Neural cell (in vitro differentiated cells): ENCODE measurements around the gene DISP3.

Experiments used
- EP300 ChIP-seq: fragments of 450-650 bp; conservative IDR thresholded peaks from 2 replicates; pipeline ENCODE4 v1.6.1; 2014; ENCODE audit warnings: antibody characterized with exemption, mild to moderate bottlenecking, moderate library complexity; ENCODE audit not compliant: poor library complexity, severe bottlenecking
- EZH2 ChIP-seq: fragments of 200-600, 300-800 bp; shearing (Covaris generic), sonication (generic); IDR thresholded peaks from 2 replicates; pipeline ENCODE4 v1.6.1; 2014; ENCODE audit warnings: antibody characterized with exemption, low read length, borderline replicate concordance, mild to moderate bottlenecking; ENCODE audit not compliant: insufficient read depth, poor library complexity, severe bottlenecking
- POLR2AphosphoS5 ChIP-seq: IDR thresholded peaks from 2 replicates; pipeline ENCODE4 v1.6.1; 2012
- RAD21 ChIP-seq: fragments of 450-650 bp; conservative IDR thresholded peaks from 2 replicates; pipeline ENCODE4 v1.6.1; 2014; ENCODE audit warnings: antibody characterized with exemption, mild to moderate bottlenecking, moderate library complexity
- TF ChIP-seq, protein P1 (sequence below): fragments of 450-650 bp; IDR thresholded peaks from 2 replicates; pipeline ENCODE4 v1.5.1; 2014; ENCODE audit warnings: antibody characterized with exemption, mild to moderate bottlenecking, moderate library complexity; ENCODE audit not compliant: poor library complexity, severe bottlenecking
- TF ChIP-seq, protein P2 (sequence below): IDR thresholded peaks from 2 replicates; pipeline ENCODE4 v1.6.1; 2012; ENCODE audit warnings: borderline replicate concordance

DNA sequence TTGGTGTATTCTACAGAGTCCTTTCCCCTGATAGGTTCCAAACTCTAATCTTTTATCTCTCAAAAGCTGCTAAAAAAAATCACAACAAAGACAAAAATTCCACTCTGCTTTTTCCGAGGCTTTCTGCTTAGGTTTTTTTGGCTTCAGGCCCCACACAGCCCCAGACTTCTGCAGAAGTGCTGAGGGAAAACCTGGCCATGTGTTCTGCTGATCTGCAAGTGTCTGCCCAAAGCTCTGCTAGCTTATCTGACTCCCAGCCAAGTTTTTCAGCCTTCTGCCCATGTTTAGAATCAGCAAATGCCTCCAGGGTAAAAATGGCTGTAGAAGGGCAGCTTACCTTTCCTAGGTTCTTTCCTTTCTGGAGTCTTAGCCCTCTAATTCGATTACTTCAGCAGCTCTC lies 28.4 kb downstream of the DISP3 start:
- TF ChIP-seq, protein P1, sequence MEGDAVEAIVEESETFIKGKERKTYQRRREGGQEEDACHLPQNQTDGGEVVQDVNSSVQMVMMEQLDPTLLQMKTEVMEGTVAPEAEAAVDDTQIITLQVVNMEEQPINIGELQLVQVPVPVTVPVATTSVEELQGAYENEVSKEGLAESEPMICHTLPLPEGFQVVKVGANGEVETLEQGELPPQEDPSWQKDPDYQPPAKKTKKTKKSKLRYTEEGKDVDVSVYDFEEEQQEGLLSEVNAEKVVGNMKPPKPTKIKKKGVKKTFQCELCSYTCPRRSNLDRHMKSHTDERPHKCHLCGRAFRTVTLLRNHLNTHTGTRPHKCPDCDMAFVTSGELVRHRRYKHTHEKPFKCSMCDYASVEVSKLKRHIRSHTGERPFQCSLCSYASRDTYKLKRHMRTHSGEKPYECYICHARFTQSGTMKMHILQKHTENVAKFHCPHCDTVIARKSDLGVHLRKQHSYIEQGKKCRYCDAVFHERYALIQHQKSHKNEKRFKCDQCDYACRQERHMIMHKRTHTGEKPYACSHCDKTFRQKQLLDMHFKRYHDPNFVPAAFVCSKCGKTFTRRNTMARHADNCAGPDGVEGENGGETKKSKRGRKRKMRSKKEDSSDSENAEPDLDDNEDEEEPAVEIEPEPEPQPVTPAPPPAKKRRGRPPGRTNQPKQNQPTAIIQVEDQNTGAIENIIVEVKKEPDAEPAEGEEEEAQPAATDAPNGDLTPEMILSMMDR = no peak
- TF ChIP-seq POLR2AphosphoS5 = no peak
- no peak for TF ChIP-seq EZH2
- TF ChIP-seq, protein P2, sequence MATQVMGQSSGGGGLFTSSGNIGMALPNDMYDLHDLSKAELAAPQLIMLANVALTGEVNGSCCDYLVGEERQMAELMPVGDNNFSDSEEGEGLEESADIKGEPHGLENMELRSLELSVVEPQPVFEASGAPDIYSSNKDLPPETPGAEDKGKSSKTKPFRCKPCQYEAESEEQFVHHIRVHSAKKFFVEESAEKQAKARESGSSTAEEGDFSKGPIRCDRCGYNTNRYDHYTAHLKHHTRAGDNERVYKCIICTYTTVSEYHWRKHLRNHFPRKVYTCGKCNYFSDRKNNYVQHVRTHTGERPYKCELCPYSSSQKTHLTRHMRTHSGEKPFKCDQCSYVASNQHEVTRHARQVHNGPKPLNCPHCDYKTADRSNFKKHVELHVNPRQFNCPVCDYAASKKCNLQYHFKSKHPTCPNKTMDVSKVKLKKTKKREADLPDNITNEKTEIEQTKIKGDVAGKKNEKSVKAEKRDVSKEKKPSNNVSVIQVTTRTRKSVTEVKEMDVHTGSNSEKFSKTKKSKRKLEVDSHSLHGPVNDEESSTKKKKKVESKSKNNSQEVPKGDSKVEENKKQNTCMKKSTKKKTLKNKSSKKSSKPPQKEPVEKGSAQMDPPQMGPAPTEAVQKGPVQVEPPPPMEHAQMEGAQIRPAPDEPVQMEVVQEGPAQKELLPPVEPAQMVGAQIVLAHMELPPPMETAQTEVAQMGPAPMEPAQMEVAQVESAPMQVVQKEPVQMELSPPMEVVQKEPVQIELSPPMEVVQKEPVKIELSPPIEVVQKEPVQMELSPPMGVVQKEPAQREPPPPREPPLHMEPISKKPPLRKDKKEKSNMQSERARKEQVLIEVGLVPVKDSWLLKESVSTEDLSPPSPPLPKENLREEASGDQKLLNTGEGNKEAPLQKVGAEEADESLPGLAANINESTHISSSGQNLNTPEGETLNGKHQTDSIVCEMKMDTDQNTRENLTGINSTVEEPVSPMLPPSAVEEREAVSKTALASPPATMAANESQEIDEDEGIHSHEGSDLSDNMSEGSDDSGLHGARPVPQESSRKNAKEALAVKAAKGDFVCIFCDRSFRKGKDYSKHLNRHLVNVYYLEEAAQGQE = no peak
- TF ChIP-seq EP300 = no peak
- no peak for TF ChIP-seq RAD21
